Loucy (cell line): ENCODE data around the gene KNDC1.

Experiments
- H2AFZ ChIP-seq: fragments of 200-600 bp; sonication (generic); 2 replicates; pipeline ENCODE4 v1.6.0; 2016; ENCODE audit warnings: antibody characterized with exemption, mild to moderate bottlenecking, low read length, moderate library complexity
- H3F3A ChIP-seq: fragments of 200-600 bp; 2 replicates; pipeline ENCODE4 v1.6.0; 2016; ENCODE audit warnings: antibody characterized with exemption, low read depth, mild to moderate bottlenecking
- H3K27me3 ChIP-seq: fragments of 200-600 bp; sonication (generic); 2 replicates; pipeline ENCODE4 v1.6.1; 2014; ENCODE audit warnings: low read length, mild to moderate bottlenecking; ENCODE audit not compliant: insufficient read depth, poor library complexity, severe bottlenecking
- H3K36me3 ChIP-seq: fragments of 200-600 bp; sonication (generic); 2 replicates; pipeline ENCODE4 v1.6.1; 2016; ENCODE audit warnings: low read length; ENCODE audit not compliant: insufficient read depth
- H3K4me1 ChIP-seq: fragments of 200-600 bp; sonication (generic); 2 replicates; pipeline ENCODE4 v1.5.1; 2014; ENCODE audit warnings: low read length, mild to moderate bottlenecking; ENCODE audit not compliant: insufficient read depth, poor library complexity, severe bottlenecking
- H3K4me2 ChIP-seq: fragments of 200-600 bp; sonication (generic); 2 replicates; pipeline ENCODE4 v1.6.0; 2014; ENCODE audit warnings: antibody characterized with exemption, low read length, low read depth, mild to moderate bottlenecking; ENCODE audit not compliant: poor library complexity, severe bottlenecking
- H3K4me3 ChIP-seq: fragments of 200-600 bp; sonication (generic); 2 replicates; pipeline ENCODE4 v1.5.1; 2014; ENCODE audit warnings: low read length, mild to moderate bottlenecking, mixed read lengths; ENCODE audit not compliant: poor library complexity, severe bottlenecking
- H3K79me2 ChIP-seq: fragments of 200-600 bp; sonication (generic); 2 replicates; pipeline ENCODE4 v1.6.1; 2014; ENCODE audit warnings: low read length; ENCODE audit not compliant: insufficient read depth
- H3K9ac ChIP-seq: fragments of 200-600 bp; sonication (generic); 2 replicates; pipeline ENCODE4 v1.6.0; 2014; ENCODE audit warnings: mild to moderate bottlenecking, low read depth, low read length, moderate library complexity; ENCODE audit not compliant: poor library complexity, severe bottlenecking
- H3K9me2 ChIP-seq: fragments of 200-600 bp; sonication (generic); replicated peaks from 2 replicates; pipeline ENCODE4 v1.6.1; 2016; ENCODE audit warnings: low read depth, low read length, mixed read lengths
- H3K9me3 ChIP-seq: fragments of 200-600 bp; sonication (generic); 2 replicates; pipeline ENCODE4 v1.6.1; 2014; ENCODE audit warnings: mild to moderate bottlenecking, antibody characterized with exemption, low read length, low read depth; ENCODE audit not compliant: insufficient read depth
- H4K20me1 ChIP-seq: fragments of 200-600 bp; sonication (generic); 2 replicates; pipeline ENCODE4 v1.6.0; 2014; ENCODE audit warnings: antibody characterized with exemption, low read length, mild to moderate bottlenecking; ENCODE audit not compliant: insufficient read depth, poor library complexity, severe bottlenecking
- EZH2phosphoT487 ChIP-seq: fragments of 200-600 bp; IDR thresholded peaks from 2 replicates; pipeline ENCODE4 v1.6.1; 2018; ENCODE audit warnings: antibody characterized with exemption, mild to moderate bottlenecking, moderate library complexity, borderline replicate concordance
- TF ChIP-seq, protein P1 (sequence below): fragments of 200-600 bp; sonication (generic); conservative IDR thresholded peaks from 2 replicates; pipeline ENCODE4 v1.5.1; 2014; ENCODE audit warnings: mild to moderate bottlenecking, antibody characterized with exemption, low read length

Gene KNDC1

DNA sequence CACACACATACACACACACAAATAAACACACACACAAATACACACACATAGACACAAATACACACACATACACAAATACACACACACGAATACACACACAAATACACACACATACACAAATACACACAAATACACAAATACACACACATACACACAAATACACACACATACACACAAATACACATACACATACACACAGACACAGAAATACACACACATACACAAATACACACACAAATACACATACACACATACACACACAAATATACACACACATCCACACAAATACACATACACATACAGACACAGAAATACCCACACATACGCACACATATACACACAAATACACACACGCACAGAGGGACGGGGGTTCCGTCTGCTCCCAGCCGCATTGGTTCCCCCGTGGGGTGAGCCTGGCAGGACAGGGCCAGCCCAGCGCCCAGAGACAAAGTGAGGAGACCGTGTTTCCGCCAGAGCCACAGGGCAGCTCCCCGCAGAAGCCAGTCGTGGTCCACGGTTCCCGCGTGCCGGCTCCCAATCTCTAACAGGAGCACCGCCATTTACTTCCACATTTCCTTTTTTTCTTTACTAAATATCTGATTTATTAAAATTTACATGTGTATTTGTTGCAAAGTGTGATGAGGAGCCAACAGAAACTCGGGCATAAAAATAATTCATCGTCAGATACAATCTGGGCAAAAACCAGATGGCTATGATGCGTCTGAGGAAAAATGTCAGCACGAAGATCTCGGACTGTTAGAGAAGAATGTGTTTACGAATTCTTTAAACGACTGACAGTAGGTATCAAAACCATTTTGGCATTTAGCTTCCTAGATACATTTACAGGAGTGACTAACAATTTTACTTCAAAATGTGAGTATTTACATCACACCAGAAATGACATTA lies 3.1 kb upstream of the KNDC1 start:
- H3F3A ChIP-seq, result no peaks in the 10 kb centered on the region
- no peaks in the 10 kb centered on the region for H4K20me1 ChIP-seq
- H3K9ac ChIP-seq, result no peak overlapping the region
- no peaks in the 10 kb centered on the region; the same call in 1 of the 2 replicates for H3K9me3 ChIP-seq
- H3K27me3 ChIP-seq, result no peaks in the 10 kb centered on the region
- TF ChIP-seq, protein P1, sequence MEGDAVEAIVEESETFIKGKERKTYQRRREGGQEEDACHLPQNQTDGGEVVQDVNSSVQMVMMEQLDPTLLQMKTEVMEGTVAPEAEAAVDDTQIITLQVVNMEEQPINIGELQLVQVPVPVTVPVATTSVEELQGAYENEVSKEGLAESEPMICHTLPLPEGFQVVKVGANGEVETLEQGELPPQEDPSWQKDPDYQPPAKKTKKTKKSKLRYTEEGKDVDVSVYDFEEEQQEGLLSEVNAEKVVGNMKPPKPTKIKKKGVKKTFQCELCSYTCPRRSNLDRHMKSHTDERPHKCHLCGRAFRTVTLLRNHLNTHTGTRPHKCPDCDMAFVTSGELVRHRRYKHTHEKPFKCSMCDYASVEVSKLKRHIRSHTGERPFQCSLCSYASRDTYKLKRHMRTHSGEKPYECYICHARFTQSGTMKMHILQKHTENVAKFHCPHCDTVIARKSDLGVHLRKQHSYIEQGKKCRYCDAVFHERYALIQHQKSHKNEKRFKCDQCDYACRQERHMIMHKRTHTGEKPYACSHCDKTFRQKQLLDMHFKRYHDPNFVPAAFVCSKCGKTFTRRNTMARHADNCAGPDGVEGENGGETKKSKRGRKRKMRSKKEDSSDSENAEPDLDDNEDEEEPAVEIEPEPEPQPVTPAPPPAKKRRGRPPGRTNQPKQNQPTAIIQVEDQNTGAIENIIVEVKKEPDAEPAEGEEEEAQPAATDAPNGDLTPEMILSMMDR, result no peak
- no peak for TF ChIP-seq EZH2phosphoT487
- H2AFZ ChIP-seq, result no peak overlapping the region
- no peak overlapping the region for H3K4me3 ChIP-seq
- no peaks in the 10 kb centered on the region for H3K36me3 ChIP-seq
- no peaks in the 10 kb centered on the region for H3K9me2 ChIP-seq
- no peaks in the 10 kb centered on the region for H3K79me2 ChIP-seq
- H3K4me1 ChIP-seq, result no peaks in the 10 kb centered on the region
- no peak overlapping the region for H3K4me2 ChIP-seq

GRCh38 chr10:133157662-133158436 lies 2.2 kb upstream of the KNDC1 start:
- H3K36me3 ChIP-seq, result no peaks in the 10 kb centered on the region
- H3K9ac ChIP-seq, result no peak overlapping the region
- no peaks in the 10 kb centered on the region for H3F3A ChIP-seq
- no peak overlapping the region for H2AFZ ChIP-seq
- H4K20me1 ChIP-seq, result no peaks in the 10 kb centered on the region
- no peaks in the 10 kb centered on the region for H3K27me3 ChIP-seq
- peaks cover 7% of the 10 kb centered on the region; the same call in 1 of the 2 replicates for H3K9me3 ChIP-seq
- H3K4me1 ChIP-seq, result no peaks in the 10 kb centered on the region
- H3K4me3 ChIP-seq, result no peak overlapping the region
- no peaks in the 10 kb centered on the region for H3K9me2 ChIP-seq
- H3K4me2 ChIP-seq, result no peak overlapping the region
- H3K79me2 ChIP-seq, result no peaks in the 10 kb centered on the region
- TF ChIP-seq, protein P1, result no peak
- TF ChIP-seq EZH2phosphoT487, result no peak

DNA sequence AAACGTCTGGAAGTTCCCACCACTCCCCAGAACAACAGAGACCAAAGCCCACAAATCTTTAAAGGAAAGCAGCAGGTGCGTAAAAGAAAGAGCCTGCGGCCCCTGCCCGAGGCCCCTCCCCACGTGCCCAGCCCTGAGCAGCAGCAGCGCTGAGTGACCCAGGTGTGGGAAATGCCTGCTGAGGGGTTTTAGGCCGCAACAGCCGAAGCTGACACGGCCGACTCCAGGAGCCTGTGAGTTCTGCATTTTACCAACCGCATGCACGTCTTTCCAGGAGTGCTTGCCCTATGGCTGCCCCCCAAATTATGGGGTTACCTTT lies 1.6 kb upstream of the KNDC1 start:
- H3K36me3 ChIP-seq, result no peaks in the 10 kb centered on the region
- H3K9me3 ChIP-seq, result peaks cover 10% of the 10 kb centered on the region; the same call in 1 of the 2 replicates
- no peaks in the 10 kb centered on the region for H3F3A ChIP-seq
- no peak overlapping the region for H3K4me3 ChIP-seq
- no peaks in the 10 kb centered on the region for H3K4me1 ChIP-seq
- no peak overlapping the region for H3K4me2 ChIP-seq
- no peaks in the 10 kb centered on the region for H3K79me2 ChIP-seq
- H3K9me2 ChIP-seq, result no peaks in the 10 kb centered on the region
- no peak for TF ChIP-seq EZH2phosphoT487
- TF ChIP-seq, protein P1, result no peak
- H4K20me1 ChIP-seq, result no peaks in the 10 kb centered on the region
- no peak overlapping the region for H3K9ac ChIP-seq
- H3K27me3 ChIP-seq, result no peaks in the 10 kb centered on the region
- H2AFZ ChIP-seq, result no peak overlapping the region
